HL-60 (cell line): ENCODE data around the gene FMC1.

Experiments used
- DNase-seq, 2 experiments: peaks; one replicate each; pipeline ENCODE4 v3.0.0-alpha.2; 2010 to 2020; ENCODE audit warnings: low read depth in 1 of 2, low spot score in 1 of 2
- H3K27ac ChIP-seq: fragments of 250-450 bp; sonication (Bioruptor Pico); replicated peaks from 2 replicates; pipeline ENCODE4 v1.5.1; 2020; ENCODE audit warnings: mild to moderate bottlenecking, moderate library complexity
- H3K27me3 ChIP-seq: fragments of 250-450 bp; sonication (Bioruptor Pico); 2 replicates; pipeline ENCODE4 v1.5.1; 2021; ENCODE audit warnings: mild to moderate bottlenecking, moderate library complexity; ENCODE audit not compliant: insufficient read depth, poor library complexity, severe bottlenecking
- H3K4me3 ChIP-seq: replicated peaks from 2 replicates; pipeline ENCODE4 v1.5.1; 2011; ENCODE audit warnings: mild to moderate bottlenecking, control low read depth, low read length; ENCODE audit not compliant: insufficient read depth
- GABPA ChIP-seq: IDR thresholded peaks from 2 replicates; pipeline ENCODE4 v1.6.1; 2012; ENCODE audit warnings: low read depth
- POLR2AphosphoS5 ChIP-seq: IDR thresholded peaks from 2 replicates; pipeline ENCODE4 v1.6.1; 2012; ENCODE audit warnings: low read depth
- SPI1 ChIP-seq: IDR thresholded peaks from 2 replicates; pipeline ENCODE4 v1.6.1; 2012; ENCODE audit warnings: low read depth, mild to moderate bottlenecking, borderline replicate concordance
- TF ChIP-seq, protein P1 (sequence below): IDR thresholded peaks from 2 replicates; pipeline ENCODE4 v1.6.1; 2012; ENCODE audit warnings: low read depth; ENCODE audit not compliant: insufficient replicate concordance
- TF ChIP-seq, protein P2 (sequence below): IDR thresholded peaks from one replicate; pipeline ENCODE4 v1.5.1; 2011; ENCODE audit warnings: low read length, control low read depth, inconsistent platforms; ENCODE audit not compliant: insufficient read depth

The FMC1 gene

DNA sequence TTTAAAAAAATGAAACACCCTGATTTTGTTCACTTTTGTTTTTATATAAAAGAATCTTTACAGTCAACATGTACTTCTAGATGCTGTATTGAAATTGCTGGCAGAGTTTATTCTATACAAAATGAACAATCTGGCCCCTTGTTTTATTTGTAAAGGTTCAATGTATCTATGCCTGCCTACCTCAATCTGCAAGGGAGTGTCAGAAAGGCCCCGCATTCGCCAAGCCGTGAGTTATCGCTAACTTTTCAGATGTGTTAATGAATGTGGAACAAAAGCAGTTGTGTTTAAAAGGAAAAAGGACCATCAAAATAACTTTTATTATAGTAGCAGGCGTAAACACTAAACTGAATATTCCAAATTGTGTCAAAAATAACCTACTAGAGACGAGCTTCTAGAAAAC is 33.1 kb downstream of the FMC1 start:
- no peaks in the 10 kb centered on the region for H3K27me3 ChIP-seq
- DNase-seq: no peak
- TF ChIP-seq SPI1 (no peak), GABPA (no peak), POLR2AphosphoS5 (no peak)
- TF ChIP-seq, protein P1, sequence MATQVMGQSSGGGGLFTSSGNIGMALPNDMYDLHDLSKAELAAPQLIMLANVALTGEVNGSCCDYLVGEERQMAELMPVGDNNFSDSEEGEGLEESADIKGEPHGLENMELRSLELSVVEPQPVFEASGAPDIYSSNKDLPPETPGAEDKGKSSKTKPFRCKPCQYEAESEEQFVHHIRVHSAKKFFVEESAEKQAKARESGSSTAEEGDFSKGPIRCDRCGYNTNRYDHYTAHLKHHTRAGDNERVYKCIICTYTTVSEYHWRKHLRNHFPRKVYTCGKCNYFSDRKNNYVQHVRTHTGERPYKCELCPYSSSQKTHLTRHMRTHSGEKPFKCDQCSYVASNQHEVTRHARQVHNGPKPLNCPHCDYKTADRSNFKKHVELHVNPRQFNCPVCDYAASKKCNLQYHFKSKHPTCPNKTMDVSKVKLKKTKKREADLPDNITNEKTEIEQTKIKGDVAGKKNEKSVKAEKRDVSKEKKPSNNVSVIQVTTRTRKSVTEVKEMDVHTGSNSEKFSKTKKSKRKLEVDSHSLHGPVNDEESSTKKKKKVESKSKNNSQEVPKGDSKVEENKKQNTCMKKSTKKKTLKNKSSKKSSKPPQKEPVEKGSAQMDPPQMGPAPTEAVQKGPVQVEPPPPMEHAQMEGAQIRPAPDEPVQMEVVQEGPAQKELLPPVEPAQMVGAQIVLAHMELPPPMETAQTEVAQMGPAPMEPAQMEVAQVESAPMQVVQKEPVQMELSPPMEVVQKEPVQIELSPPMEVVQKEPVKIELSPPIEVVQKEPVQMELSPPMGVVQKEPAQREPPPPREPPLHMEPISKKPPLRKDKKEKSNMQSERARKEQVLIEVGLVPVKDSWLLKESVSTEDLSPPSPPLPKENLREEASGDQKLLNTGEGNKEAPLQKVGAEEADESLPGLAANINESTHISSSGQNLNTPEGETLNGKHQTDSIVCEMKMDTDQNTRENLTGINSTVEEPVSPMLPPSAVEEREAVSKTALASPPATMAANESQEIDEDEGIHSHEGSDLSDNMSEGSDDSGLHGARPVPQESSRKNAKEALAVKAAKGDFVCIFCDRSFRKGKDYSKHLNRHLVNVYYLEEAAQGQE: no peak
- TF ChIP-seq, protein P2, sequence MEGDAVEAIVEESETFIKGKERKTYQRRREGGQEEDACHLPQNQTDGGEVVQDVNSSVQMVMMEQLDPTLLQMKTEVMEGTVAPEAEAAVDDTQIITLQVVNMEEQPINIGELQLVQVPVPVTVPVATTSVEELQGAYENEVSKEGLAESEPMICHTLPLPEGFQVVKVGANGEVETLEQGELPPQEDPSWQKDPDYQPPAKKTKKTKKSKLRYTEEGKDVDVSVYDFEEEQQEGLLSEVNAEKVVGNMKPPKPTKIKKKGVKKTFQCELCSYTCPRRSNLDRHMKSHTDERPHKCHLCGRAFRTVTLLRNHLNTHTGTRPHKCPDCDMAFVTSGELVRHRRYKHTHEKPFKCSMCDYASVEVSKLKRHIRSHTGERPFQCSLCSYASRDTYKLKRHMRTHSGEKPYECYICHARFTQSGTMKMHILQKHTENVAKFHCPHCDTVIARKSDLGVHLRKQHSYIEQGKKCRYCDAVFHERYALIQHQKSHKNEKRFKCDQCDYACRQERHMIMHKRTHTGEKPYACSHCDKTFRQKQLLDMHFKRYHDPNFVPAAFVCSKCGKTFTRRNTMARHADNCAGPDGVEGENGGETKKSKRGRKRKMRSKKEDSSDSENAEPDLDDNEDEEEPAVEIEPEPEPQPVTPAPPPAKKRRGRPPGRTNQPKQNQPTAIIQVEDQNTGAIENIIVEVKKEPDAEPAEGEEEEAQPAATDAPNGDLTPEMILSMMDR: no peak
- no peak overlapping the region for H3K27ac ChIP-seq
- no peak overlapping the region for H3K4me3 ChIP-seq

DNA sequence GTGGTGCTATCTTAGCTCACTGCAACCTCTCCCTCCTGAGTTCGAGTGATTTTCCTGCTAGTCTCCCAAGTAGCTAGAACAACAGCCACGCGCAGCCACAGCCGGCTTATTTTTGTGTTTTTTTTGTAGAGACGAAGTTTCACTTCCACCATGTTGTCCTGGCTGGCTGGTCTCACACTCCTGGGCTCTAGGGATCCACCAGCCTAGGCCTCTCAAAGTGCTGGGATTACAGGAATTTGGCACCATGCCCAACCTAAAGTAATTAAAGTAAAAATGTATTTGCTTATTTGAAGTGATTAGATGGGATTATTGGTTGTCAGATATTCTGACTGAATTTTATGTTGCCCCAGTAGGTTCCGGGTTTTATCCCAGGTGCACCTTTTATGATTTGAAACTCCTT is 41.3 kb downstream of the FMC1 start:
- no peak for DNase-seq
- H3K4me3 ChIP-seq: no peak overlapping the region
- TF ChIP-seq POLR2AphosphoS5 (no peak), GABPA (no peak), SPI1 (no peak)
- TF ChIP-seq, protein P1: no peak
- TF ChIP-seq, protein P2: no peak
- no peak overlapping the region for H3K27ac ChIP-seq
- no peaks in the 10 kb centered on the region for H3K27me3 ChIP-seq

DNA sequence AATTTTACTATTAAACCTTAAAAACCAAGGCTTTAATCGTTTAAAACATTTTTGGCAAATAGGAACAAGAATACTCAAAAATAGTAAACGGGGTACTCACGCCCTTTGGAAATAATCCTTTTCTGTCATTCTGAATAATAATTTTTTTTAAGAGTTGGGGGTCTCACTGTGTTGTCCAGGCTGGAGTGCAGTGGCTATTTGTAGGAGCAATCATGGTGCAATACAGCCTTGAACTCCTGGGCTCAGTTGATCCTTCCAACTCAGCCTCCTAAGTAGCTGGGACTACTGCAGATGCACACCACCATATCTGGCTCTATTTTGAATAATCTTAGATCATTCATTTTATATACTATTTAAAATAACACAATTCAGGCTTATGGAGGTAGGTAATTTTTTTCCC is 43.5 kb downstream of the FMC1 start:
- H3K27me3 ChIP-seq: no peaks in the 10 kb centered on the region
- TF ChIP-seq, protein P2: no peak
- TF ChIP-seq SPI1 (no peak), GABPA (no peak), POLR2AphosphoS5 (no peak)
- TF ChIP-seq, protein P1: no peak
- no peak for DNase-seq
- H3K27ac ChIP-seq: no peak overlapping the region
- H3K4me3 ChIP-seq: no peak overlapping the region
